GM12878 (cell line): ENCODE results near the gene KCNIP3.

Experiments used
- BHLHE40 ChIP-seq, 2 experiments: fragments of 450-650 bp in 1 of 2; IDR thresholded peaks; 2 replicates each; pipeline ENCODE4 v1.6.1; 2011 to 2017; ENCODE audit warnings: low read depth in 2 of 2, borderline replicate concordance in 1 of 2, improper control_type of control experiment in 1 of 2, low read length in 1 of 2, mild to moderate bottlenecking in 1 of 2
- CREB1 ChIP-seq: IDR thresholded peaks from 2 replicates; pipeline ENCODE4 v1.6.1; 2012; ENCODE audit warnings: low read depth, mild to moderate bottlenecking, inconsistent platforms
- CTCF ChIP-seq, 3 experiments: IDR thresholded peaks in 2 of 3; conservative IDR thresholded peaks in 1 of 3; 2 replicates each; pipeline ENCODE4 v1.5.1; 2011; ENCODE audit warnings: low read depth in 3 of 3, low read length in 3 of 3, mild to moderate bottlenecking in 3 of 3, control low read depth in 2 of 3, moderate library complexity in 2 of 3, inconsistent platforms in 1 of 3, mixed read lengths in 1 of 3; ENCODE audit not compliant: control insufficient read depth in 2 of 3, insufficient read depth in 1 of 3; ENCODE audit errors: extremely low read depth in 1 of 3
- FOXM1 ChIP-seq: IDR thresholded peaks from 2 replicates; pipeline ENCODE4 v1.6.1; 2012; ENCODE audit warnings: low read depth, mild to moderate bottlenecking, inconsistent platforms, low read length, moderate library complexity
- MYC ChIP-seq: IDR thresholded peaks from 2 replicates; pipeline ENCODE4 v1.6.1; 2011; ENCODE audit warnings: mild to moderate bottlenecking, low read length, moderate library complexity, inconsistent platforms; ENCODE audit not compliant: insufficient read depth, insufficient replicate concordance, insufficient read length, severe bottlenecking
- POLR2A ChIP-seq: IDR thresholded peaks from 2 replicates; pipeline ENCODE4 v1.6.1; 2011; ENCODE audit warnings: low read depth, mild to moderate bottlenecking, low read length
- RAD21 ChIP-seq: IDR thresholded peaks from 2 replicates; pipeline ENCODE4 v1.6.1; 2011; ENCODE audit warnings: mild to moderate bottlenecking, low read depth, low read length, moderate library complexity; ENCODE audit not compliant: insufficient read depth
- ZNF687 ChIP-seq: fragments of 450-650 bp; IDR thresholded peaks from 2 replicates; pipeline ENCODE4 v1.6.1; 2017; ENCODE audit warnings: mild to moderate bottlenecking, moderate library complexity

DNA sequence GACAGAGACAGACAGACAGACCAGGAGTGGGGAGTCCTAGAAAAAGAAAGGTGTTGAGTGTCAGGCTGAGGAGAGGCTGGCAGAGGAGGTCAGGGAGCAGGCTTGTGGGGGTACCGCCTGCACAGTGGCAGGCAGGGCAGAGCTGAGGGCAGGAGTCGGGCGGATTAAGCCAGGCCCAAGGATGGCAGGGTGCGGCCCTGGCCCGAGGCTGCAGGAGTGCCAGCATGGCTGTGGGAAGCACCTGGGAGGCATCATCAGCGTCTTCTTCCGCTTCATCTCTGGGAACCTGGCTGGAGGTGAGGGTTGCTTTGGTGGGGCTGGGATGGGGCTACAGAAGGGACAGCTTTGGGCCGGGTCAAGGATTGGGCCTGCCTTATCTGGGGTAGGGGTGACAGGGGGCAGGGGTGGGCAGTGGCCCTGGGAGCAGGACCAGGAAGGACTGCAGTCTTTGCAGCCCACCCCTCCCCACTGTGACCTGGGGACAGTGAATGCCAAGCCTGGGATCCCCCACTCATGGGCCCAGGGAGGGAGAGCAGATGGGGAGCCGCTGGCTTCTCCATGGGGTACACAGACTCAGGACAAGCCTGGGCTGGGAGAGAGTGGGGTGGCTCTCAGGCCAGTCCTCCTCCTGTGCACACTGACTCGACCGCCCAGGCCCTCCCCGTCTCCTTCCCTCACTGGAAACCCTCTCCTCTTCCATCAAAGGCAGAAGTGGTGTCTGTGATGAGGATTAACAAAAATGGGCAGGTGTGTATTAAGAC lies 20.7 kb downstream of the KCNIP3 start:
- TF ChIP-seq CTCF (IDR thresholded peaks at IDR 0.05 in 2 of 3, conservative IDR thresholded peaks at IDR 0.05 in 1 of 3; ENCODE audit: control insufficient read depth in 2 of 3, extremely low read depth in 1 of 3, insufficient read depth in 1 of 3, low read depth in 3 of 3, low read length in 3 of 3) = no peak
- no peak for TF ChIP-seq ZNF687
- no peak for TF ChIP-seq CREB1
- no peak for TF ChIP-seq MYC
- TF ChIP-seq POLR2A = no peak
- no peak for TF ChIP-seq BHLHE40 (IDR thresholded peaks at IDR 0.05; ENCODE audit: borderline replicate concordance in 1 of 2, low read depth in 2 of 2, low read length in 1 of 2)
- no peak for TF ChIP-seq FOXM1
- no peak for TF ChIP-seq RAD21
